GM18502 (cell line): ENCODE data around the gene SLC38A2.

Experiments
- ATAC-seq: cut with Tn5 transposase; IDR thresholded peaks from one replicate; pipeline ENCODE4 v1.9.1; 2021; ENCODE audit warnings: mild to moderate bottlenecking; ENCODE audit not compliant: unreplicated experiment, poor library complexity

The SLC38A2 gene

GRCh38 chr12:46378530-46378929, 6.0 kb upstream of the SLC38A2 start:
- ATAC-seq, result no peak

DNA sequence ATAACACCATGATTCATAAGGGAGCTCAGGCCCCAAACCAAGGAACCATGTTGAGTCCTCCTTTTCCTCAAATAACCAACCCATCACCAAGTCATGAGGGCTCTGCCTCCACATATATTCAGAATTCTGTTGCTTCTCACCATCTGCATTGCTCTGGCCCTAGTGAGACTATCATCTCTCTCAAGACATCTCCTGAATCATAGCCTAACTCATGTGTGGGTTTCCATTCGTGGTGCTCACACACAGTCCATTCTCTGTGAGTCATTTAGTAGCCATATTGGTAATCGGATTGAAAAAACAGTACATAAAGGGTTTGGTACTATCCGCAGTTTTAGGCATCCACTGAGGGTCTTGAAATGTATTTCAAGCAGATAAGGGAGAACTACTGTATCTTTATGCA, 5.1 kb upstream of the SLC38A2 start:
- no peak for ATAC-seq

GRCh38 chr12:46376579-46376978, 4.0 kb upstream of the SLC38A2 start:
- ATAC-seq, result no peak

DNA sequence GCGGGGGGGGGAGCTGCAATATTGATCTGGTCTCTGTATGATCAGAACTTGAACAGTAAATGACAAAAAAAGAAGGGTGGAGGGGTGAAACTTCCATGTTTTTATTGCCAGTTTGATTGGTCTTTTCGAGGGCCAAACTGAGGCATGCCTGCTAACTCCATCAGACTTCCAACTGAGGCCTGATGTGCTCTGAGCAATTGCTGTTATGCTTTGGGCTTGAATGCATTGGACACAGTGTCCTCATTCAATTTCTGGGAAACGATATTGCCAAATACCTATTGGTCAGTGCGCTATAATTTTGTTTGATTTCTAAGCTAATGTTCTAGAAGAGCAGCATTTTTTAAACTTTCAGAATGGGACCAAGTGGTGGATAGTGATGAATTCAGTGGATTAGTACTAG, 2.1 kb upstream of the SLC38A2 start:
- no peak for ATAC-seq

DNA sequence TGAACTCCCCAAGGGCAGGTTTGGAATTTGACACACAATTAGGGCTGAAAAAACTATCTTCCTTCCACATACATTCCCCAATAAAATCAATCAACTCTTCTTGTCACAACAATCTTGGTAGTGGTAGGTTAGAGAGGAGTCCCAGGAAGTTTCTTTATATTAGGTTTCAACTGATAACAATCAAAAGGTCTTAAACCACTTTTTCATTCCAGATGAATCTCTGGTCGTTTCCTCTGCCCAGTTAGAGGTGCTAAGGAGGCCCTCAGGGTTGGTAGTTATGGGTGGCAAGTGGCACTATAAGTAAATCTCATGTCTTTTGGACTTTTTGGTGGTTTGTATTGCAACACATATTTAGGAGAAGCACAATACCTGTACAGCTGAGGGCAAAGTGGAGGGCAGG, 1.7 kb upstream of the SLC38A2 start:
- no peak for ATAC-seq

DNA sequence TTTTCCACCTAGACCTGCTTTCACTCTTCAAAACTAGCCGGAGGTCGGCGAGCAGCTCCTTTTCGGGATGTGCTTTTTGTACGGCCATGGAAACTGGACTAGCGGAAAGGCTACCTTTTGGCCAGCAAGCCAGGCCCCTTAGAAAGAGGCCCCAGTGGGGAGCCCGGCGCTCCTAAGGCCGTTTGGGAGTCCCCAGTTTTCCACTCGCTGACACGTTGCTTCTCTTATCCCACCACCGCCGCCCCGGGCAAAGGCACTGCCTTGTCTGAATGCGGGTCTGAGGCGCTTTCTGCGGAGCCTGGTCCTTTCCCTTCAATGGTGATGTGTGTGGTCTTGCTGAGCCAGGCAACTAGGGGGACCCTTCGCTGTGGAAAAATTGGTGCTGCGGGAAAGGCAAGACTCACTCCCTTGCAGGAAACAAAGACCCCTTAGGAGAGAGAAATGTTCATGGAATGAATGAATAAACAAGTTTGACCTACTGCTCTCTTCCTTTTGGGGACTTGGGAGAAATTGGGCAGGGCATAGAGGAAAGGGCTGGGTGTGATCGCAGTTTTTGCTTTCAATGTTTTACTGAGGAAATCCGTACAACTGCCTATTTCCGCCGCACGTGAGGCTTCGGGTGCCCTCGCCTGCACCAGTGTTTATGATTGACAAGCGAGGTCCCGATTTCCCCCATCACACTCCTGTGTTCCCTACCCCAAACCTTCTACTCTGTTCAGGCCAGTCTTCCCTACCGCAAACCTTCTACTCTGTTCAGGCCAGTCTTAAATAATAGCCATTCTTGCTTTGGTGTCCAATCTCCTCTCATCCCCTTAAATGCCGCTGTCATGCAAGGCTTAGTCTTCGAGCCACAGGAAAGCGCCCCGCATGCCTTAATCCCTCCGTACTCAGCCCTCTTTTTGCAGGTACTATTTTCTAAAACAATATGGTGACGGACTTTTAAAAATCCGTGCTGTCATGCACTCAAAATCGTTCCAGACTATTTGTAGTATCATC, 1.0 kb upstream of the SLC38A2 start:
- ATAC-seq, result no peak

- peak; percentile 23 for ATAC-seq
These were observed 642 bp downstream of the SLC38A2 start for GRCh38 chr12:46371718-46372543.

DNA sequence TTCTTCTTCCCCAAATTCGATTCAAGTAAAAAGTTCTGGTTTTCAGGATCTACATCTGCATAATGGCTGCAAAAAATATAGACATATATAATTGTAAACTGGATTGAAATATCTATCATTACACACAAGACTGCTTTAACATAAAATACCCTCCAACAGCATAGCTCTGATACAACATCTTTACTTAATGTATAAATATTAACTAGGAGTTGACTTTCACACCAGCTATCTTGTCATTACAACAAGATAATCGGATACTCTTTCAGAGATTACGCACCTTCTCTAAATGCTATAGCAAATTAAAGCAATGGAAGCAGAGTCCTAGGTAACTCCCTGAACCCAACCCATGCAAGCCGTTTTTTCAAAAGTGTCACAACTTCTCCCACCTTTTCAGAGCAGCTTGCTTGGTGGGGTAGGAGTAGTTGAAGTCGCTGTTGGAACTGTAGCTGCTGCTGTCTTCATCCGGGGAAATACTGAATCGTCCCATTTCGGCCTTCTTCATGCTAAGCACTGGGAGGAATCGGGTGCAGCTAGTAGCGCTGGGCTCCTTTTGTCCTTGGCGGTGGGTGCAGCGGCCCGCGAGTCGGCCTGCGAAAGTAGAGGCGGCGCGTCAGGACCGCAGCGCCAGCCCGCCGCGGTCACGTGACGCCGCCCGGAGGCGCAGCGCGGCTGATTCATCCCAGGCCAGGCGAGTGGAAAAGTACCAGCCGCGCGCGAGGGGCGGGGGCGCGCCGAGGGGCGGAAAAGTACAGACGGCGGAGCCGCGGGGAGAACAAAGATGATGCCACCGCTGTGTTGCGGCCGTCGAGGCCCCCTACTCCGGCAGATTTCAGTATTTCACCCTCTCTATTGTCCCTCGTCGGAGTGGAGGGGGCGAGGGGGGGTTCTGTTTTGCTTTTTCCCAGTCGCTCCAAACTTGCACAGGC, 1.5 kb downstream of the SLC38A2 start:
- peak; percentile 50 for ATAC-seq

DNA sequence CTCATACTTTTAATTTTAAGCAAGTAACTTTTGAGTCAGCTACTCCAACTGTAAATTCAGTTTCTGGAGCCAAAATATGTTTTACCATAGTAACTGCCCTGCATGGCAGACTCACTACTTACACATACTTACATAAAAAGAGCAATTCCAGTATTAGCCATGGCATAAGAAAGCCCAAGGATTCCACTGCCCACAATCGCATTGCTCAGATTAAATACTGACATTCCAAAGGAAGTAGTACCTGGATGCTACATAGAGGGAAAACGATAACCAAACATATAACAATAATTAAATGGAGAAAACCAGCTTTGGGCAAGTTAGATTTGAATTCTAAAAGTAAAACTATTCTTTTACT, 2.2 kb downstream of the SLC38A2 start:
- ATAC-seq, result no peak

DNA sequence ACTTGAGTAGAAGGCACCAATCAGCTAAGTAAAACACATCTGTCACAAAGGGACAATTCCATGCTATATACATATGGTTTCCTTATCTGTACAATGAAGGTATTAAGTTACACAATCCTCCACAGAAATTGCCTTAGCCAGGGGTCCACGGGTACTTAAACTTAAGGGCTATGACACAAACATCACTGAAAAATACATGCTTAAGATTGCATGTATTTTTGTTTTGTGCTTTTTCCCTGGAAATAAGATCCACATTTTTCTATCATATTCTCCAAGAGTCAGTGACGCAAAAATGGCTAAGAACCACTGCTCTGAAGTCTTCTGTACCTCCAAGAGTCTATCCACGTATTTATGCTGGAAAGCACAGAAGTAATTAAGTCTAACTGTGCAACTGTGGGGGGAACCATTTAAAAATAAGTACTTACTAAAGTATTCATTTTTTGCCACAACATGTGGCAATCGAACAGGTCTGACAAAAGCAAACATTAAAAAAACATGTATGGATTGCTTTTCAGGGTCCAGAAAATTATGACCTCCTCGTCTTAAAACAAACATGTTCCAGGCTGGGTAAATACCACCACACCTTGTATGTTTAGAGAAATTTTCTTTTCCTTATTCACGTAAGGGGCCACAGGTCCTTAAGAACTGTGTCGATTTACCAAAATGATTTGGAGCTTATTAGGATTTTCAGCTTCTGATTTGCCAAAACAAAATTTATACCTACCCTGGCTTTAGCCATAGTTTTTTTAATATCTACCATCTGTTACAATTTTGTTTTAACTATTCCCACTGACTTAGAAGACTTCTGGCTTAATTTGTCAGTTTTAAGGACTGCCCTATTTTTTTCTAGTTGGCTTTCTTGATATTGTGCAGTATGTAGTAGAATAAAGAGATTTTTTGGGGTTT, 2.8 kb downstream of the SLC38A2 start:
- no peak for ATAC-seq

DNA sequence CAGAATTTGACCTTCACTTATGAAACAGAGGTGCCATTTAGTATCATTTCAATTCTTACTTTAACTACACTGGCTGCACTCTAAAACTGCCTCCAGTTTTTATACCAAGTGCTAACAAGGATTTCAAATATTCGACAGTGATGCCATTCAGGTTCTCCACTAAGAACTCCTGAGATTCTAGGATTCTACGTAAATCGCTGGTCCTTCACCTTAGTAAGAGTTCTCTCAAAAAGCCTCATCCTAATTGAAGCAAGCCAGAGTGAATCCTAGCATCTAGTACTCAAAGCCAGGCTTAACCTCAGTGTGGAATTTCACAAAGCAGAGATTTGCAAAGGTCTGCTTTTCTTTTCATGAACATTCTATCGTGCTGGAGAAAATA, 3.5 kb downstream of the SLC38A2 start:
- no peak for ATAC-seq

DNA sequence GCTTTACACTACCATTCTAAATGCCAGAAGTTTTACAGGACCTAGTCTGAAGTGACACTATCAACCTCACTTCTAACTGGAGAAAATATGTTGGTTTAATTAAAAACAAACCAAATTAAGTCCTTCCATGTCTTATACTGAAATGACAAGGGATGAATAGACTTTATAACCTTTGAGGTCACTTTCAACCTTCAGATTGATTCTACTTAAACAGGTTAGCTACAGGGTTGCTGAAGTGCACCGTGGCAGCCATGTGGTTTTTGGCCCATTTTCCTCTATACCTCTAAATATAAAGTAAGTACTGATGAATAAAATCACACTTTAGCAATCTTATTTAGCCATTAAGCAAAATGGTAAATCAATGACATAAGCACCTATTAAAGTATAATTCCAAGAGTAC, 3.9 kb downstream of the SLC38A2 start:
- no peak for ATAC-seq

DNA sequence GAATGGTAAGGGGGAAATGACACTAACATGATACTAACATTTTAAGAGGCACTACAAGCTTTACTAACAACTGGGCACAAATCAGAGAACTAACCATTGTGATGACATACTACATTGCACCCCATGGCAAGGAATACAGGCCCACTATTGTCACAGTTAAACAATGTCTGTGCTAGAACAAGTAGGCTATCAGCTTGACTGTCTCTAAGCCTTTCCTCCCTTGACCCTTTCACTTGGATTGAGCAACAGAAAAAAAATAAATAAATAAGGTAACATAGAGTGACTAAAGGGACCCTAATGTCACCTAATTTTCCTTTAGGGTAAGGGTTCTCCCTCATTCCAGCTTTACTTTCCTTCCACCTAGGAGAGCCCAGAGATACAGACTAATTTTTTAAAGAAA, 4.4 kb downstream of the SLC38A2 start:
- no peak for ATAC-seq

DNA sequence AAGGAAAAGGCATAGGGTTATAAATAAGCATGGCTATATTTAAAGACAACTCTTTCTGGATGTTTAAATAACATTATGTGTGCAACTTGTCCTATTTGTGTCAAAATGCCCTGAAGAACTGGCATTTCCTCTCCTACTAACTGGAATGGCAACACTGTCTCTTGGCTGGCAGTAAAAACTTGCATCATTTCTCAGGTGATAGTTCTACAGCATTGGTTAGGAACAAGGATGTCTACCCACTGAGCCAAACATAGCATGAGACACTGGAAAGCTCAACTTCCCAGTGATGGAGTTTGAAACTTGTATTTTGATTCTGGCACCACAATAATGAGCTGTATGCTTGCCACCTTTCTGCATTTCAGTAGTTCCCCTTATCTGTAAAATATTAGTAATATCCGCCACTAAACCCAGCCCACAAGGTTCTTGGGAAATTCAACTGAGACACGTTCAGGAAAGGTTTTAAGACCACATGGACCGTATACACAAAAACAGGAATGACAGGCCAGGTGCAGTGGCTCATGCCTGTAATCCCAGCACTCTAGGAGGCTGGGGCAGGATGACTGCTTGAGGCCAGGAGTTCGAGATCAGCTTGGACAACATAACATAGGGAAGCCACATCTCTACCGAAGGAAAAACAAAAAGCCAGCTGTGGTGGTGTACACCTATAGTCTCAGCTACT, 5.1 kb downstream of the SLC38A2 start:
- no peak for ATAC-seq

GRCh38 chr12:46366771-46367170, 5.8 kb downstream of the SLC38A2 start:
- ATAC-seq, result no peak

DNA sequence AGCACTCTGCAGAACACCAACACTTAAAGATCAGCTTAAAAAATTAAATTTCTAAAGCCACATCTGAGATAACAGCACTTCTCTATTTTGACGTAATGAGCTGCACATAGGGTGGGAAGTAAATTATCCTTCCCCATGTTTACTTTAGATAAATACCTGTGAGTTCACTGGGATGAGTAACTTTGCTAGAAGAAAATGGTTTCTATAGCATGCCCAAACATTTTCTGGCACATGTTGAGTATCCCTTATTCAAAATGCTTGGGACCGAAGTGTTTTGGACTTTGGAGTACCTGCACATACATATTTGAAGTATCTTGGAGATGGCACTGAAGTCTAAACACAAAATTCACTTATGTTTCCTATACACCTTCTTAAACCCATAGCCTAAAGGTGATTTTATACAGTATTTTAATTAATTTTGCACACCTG, 6.6 kb downstream of the SLC38A2 start:
- ATAC-seq, result no peak

GRCh38 chr12:46364777-46365580, 7.6 kb downstream of the SLC38A2 start:
- ATAC-seq, result peak; percentile 35

DNA sequence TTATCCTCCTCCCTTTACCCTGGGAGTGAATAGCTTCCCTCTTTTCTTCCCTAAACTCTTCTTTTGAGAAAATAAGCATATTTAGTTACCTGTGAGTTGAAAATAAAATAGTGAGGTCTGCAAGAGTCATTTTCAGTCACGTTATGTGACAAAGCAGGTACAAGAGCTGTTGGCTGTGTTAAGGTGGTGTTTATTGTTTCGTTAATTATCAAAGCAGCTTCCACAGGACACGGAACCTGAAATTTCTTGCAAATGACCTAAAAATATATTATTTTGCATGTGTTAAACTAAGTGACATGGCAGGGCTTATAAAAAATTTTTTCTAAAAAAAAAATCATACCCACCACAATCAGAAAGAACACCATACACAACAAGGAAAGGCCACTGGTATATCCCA, 8.3 kb downstream of the SLC38A2 start:
- no peak for ATAC-seq
